Skeletal muscle tissue (tissue), 4 donors: ENCODE measurements around the gene DFFA. TPM values are rescaled to one million over a fixed set of nuclear protein-coding genes. Genes with fewer than 3 reads are reported as not detected.
"Not testable (repeated sequence)": the region's sequence is repeated elsewhere in the genome, so short reads cannot be mapped to it uniquely, and the experiment has no call there.

Experiments used
- H3K27ac ChIP-seq: one replicate; pipeline ENCODE4 v1.7.0; 2013; ENCODE audit warnings: mild to moderate bottlenecking, low read depth, low read length, inconsistent platforms
- H3K27me3 ChIP-seq, 3 donors: one replicate each; pipeline ENCODE4 v1.7.0; 2013; ENCODE audit warnings: low read length in 3 of 3; ENCODE audit not compliant: control insufficient read depth in 3 of 3, insufficient read depth in 3 of 3
- H3K36me3 ChIP-seq, 3 donors: one replicate each; pipeline ENCODE4 v1.7.0; 2013; ENCODE audit warnings: low read length in 3 of 3; ENCODE audit not compliant: control insufficient read depth in 3 of 3, insufficient read depth in 3 of 3
- H3K4me1 ChIP-seq, 3 donors: one replicate each; pipeline ENCODE4 v1.7.0; 2013; ENCODE audit warnings: low read length in 3 of 3, mild to moderate bottlenecking in 3 of 3; ENCODE audit not compliant: control insufficient read depth in 3 of 3, insufficient read depth in 3 of 3
- H3K4me3 ChIP-seq, 3 donors: one replicate each; pipeline ENCODE4 v1.7.0; 2013; ENCODE audit warnings: low read length in 3 of 3
- H3K9ac ChIP-seq, 3 donors: one replicate each; pipeline ENCODE4 v1.7.0; 2013; ENCODE audit warnings: low read length in 3 of 3, mild to moderate bottlenecking in 3 of 3, moderate library complexity in 2 of 3, low read depth in 1 of 3
- H3K9me3 ChIP-seq, 3 donors: one replicate each; pipeline ENCODE4 v1.7.0; 2013; ENCODE audit warnings: low read length in 3 of 3; ENCODE audit not compliant: control insufficient read depth in 3 of 3
- total RNA-seq: library from RNA; depleted of rRNA; stranded (reverse); fragments of >200 nt; gene quantifications from one replicate; pipeline ENCODE4 v1.2.3, GENCODE V29; 2014
- donor health status: Osteomylitis.

DFFA gene
- total RNA-seq, 1 donor from 2014 or later, result 15.1 TPM

DNA sequence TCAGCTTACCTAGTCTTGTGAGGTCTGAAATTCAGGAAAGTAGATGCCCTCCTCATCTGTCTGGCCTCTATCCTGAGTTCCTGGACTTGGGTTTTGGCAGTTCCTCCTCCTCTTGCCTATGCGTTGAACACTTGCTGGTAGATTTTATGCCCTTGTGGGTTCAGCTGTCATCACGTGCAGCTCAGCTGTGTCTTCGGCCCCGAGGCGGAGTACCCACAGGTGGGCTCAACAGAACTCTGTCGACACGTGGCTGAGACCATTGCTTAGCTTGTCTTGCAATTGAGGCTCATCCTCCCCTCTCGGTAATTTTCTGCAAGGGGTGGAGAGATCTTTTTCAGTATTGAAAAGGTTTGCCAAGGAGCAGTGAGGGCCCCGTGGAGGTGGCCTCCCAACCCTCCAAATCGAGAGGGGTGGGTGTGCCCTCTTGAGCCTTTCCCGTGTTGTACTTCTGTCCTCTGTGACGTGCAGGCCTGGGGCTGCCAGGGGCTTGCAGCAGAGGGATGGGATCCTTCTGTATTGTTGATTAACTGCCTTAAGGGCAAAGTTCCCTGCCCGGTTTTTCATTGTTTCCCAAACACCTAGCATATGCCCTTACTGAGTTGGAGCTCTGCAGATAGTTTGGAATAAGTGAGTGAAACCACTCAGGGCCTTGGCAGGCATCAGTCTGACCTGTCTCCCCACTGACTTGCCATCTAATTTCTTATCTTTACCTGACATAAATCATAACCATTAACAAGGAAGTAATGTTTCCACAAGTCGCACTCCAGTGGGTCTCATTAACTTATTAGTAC is 39.2 kb downstream of the DFFA start:
- Histone ChIP-seq H3K36me3 (no peaks in the 10 kb centered on the region), H3K9me3 (no peaks in the 10 kb centered on the region), H3K4me1 (peaks cover 15 to 19% (median 17%) of the 10 kb centered on the region in 3 donors), H3K9ac (no peak overlapping the region), H3K27me3 (no peaks in the 10 kb centered on the region), H3K4me3 (no peak overlapping the region), H3K27ac (no peak overlapping the region)

- peak overlapping the region; percentile 78 to 86 (median 79) for H3K9ac ChIP-seq
- peak overlapping the region; percentile 47 for H3K27ac ChIP-seq
- no peaks in the 10 kb centered on the region for H3K27me3 ChIP-seq
- peaks cover 15 to 21% (median 17%) of the 10 kb centered on the region in 3 donors for H3K4me1 ChIP-seq
- no peaks in the 10 kb centered on the region for H3K36me3 ChIP-seq
- H3K9me3 ChIP-seq, result no peaks in the 10 kb centered on the region
- peak overlapping the region; percentile 89 to 96 (median 96) for H3K4me3 ChIP-seq
Measured at GRCh38 chr1:10431070-10431730, 41.1 kb downstream of the DFFA start.

- Histone ChIP-seq H3K4me3 (peak within 1 kb of the TSS; percentile 89 to 96 (median 96)), H3K9ac (peak within 1 kb of the TSS; percentile 78 to 86 (median 79)), H3K27ac (peak within 1 kb of the TSS; percentile 47), H3K36me3 (no peaks in the 10 kb centered on the region), H3K4me1 (peaks cover 15 to 21% (median 17%) of the 10 kb centered on the region in 3 donors), H3K9me3 (no peaks in the 10 kb centered on the region), H3K27me3 (no peaks in the 10 kb centered on the region)
Measured at GRCh38 chr1:10430216-10431069, 41.9 kb downstream of the DFFA start, which contains the start of gene CENPS. Gene CENPS (plus strand): TSS chr1:10430433. CDS start chr1:10430518, 85 bp downstream.

GRCh38 chr1:10429868-10430215 is 42.5 kb downstream of the DFFA start:
- Histone ChIP-seq H3K36me3 (no peaks in the 10 kb centered on the region), H3K27ac (no peak overlapping the region), H3K9ac (peak overlapping the region; percentile 45 to 78 (median 50)), H3K4me1 (peaks cover 15 to 21% (median 17%) of the 10 kb centered on the region in 3 donors), H3K4me3 (peak overlapping the region; percentile 57 to 96 (median 96)), H3K9me3 (no peaks in the 10 kb centered on the region), H3K27me3 (no peaks in the 10 kb centered on the region)

GRCh38 chr1:10428984-10429383 is 43.3 kb downstream of the DFFA start:
- no peaks in the 10 kb centered on the region for H3K36me3 ChIP-seq
- peaks cover 16 to 21% (median 17%) of the 10 kb centered on the region in 3 donors for H3K4me1 ChIP-seq
- no peak overlapping the region for H3K27ac ChIP-seq
- H3K9me3 ChIP-seq, result no peaks in the 10 kb centered on the region
- H3K27me3 ChIP-seq, result peaks cover 0 to 7% (median 3%) of the 10 kb centered on the region in 3 donors
- H3K9ac ChIP-seq, result peak overlapping the region in 1 of 3 donors; percentile 25
- no peak overlapping the region for H3K4me3 ChIP-seq

DNA sequence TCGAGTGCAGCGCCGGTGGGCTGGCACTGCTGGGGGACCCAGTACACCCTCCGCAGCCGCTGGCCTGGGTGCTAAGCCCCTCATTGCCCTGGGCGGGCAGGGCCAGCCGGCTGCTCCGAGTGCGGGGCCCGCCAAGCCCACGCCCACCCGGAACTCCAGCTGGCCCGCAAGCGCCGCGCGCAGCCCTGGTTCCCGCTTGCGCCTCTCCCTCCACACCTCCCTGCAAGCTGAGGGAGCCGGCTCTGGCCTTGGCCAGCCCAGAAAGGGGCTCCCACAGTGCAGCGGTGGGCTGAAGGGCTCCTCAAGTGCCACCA is 45.8 kb downstream of the DFFA start:
- not testable (repeated sequence) for H3K27ac ChIP-seq, H3K27me3 ChIP-seq, H3K36me3 ChIP-seq, H3K4me3 ChIP-seq, H3K9me3 ChIP-seq, H3K9ac ChIP-seq
- peaks cover 16 to 19% (median 17%) of the 10 kb centered on the region in 3 donors for H3K4me1 ChIP-seq

GRCh38 chr1:10425826-10426534 is 46.3 kb downstream of the DFFA start:
- not testable (repeated sequence) for H3K27me3 ChIP-seq, H3K9ac ChIP-seq, H3K9me3 ChIP-seq, H3K4me3 ChIP-seq, H3K36me3 ChIP-seq, H3K27ac ChIP-seq
- H3K4me1 ChIP-seq, result peaks cover 11 to 14% (median 12%) of the 10 kb centered on the region in 3 donors

DNA sequence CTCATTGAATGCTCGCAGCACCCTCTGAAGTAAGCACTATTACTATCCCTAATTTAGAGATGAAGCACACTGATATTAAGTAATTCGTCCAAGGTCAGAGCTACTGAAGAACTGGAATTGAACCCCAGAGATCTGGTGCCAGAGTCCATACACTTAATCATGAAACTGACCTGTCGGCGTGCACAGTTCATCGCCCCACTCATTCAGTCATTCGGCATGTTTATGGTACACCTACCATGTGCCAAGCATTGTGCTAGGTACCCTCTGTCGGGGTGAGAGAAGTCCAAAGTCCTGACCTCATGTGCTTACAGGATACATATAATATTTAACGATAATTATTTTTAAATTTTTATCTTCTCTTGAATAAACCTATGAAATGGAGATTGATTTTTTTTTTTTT is 47.7 kb downstream of the DFFA start:
- no peak overlapping the region for H3K9ac ChIP-seq
- peaks cover 0 to 7% (median 7%) of the 10 kb centered on the region in 3 donors for H3K27me3 ChIP-seq

GRCh38 chr1:10424034-10424433 is 48.3 kb downstream of the DFFA start:
- peaks cover 13 to 18% (median 13%) of the 10 kb centered on the region in 3 donors for H3K36me3 ChIP-seq
- no peak overlapping the region for H3K27ac ChIP-seq
- peaks cover 0 to 2% (median 2%) of the 10 kb centered on the region in 3 donors for H3K4me1 ChIP-seq
- H3K4me3 ChIP-seq, result no peak overlapping the region
- peaks cover 0 to 7% (median 7%) of the 10 kb centered on the region in 3 donors for H3K27me3 ChIP-seq
- H3K9me3 ChIP-seq, result no peaks in the 10 kb centered on the region
- peak overlapping the region in 1 of 3 donors; percentile 20 for H3K9ac ChIP-seq

More for the DNA sequence above, 47.7 kb downstream of the DFFA start:
- Histone ChIP-seq H3K27ac (no peak overlapping the region), H3K36me3 (peaks cover 8 to 12% (median 8%) of the 10 kb centered on the region in 3 donors), H3K4me3 (no peak overlapping the region), H3K9me3 (no peaks in the 10 kb centered on the region), H3K4me1 (peaks cover under 1 to 4% (median 3%) of the 10 kb centered on the region in 3 donors)
